ACC112 (cell line): Measurements from ENCODE around the gene CIDEC.
A peak's percentile ranks its signal among the peaks of the same experiment; 100 is the strongest.

Experiments used
- H2AFZ ChIP-seq: fragments of 200-600 bp; sonication (generic); one replicate; pipeline ENCODE4 v1.6.0; 2017; ENCODE audit warnings: antibody characterized with exemption, low read length; ENCODE audit not compliant: unreplicated experiment
- H3K27ac ChIP-seq: fragments of 200-600 bp; sonication (generic); 2 replicates; pipeline ENCODE4 v1.5.1; 2014; ENCODE audit warnings: low read depth, mild to moderate bottlenecking, antibody characterized with exemption, low read length, moderate library complexity
- H3K27me3 ChIP-seq: fragments of 200-600 bp; sonication (generic); 2 replicates; pipeline ENCODE4 v1.6.1; 2014; ENCODE audit warnings: mild to moderate bottlenecking, antibody characterized with exemption, low read length, moderate library complexity, mixed read lengths; ENCODE audit not compliant: insufficient read depth
- H3K36me3 ChIP-seq: fragments of 200-600 bp; sonication (generic); 2 replicates; pipeline ENCODE4 v1.6.1; 2016; ENCODE audit warnings: mild to moderate bottlenecking, antibody characterized with exemption, low read length, moderate library complexity, mixed read lengths; ENCODE audit not compliant: insufficient read depth
- H3K4me1 ChIP-seq: fragments of 200-600 bp; sonication (generic); one replicate; pipeline ENCODE4 v1.6.1; 2016; ENCODE audit warnings: low read length, mixed read lengths; ENCODE audit not compliant: insufficient read depth, unreplicated experiment, control insufficient read depth
- H3K4me3 ChIP-seq: fragments of 200-600 bp; sonication (generic); 2 replicates; pipeline ENCODE4 v1.5.1; 2014; ENCODE audit warnings: mild to moderate bottlenecking, low read depth, low read length
- H3K79me2 ChIP-seq: fragments of 200-600 bp; sonication (generic); one replicate; pipeline ENCODE4 v1.6.0; 2016; ENCODE audit warnings: low read length; ENCODE audit not compliant: control insufficient read depth, unreplicated experiment, insufficient read depth

The CIDEC gene

GRCh38 chr3:9843715-9844438 lies 36.2 kb downstream of the CIDEC start, which contains the start of gene RPUSD3:
Gene RPUSD3, minus strand, starts transcription at chr3:9844008. Its CDS starts 18 bp downstream, at chr3:9843990.
- H3K79me2 ChIP-seq, result peaks cover 10% of the 10 kb centered on the region
- peak within 1 kb of the TSS; percentile 86 for H2AFZ ChIP-seq
- H3K27me3 ChIP-seq, result no peaks in the 10 kb centered on the region
- peak within 1 kb of the TSS; percentile 20; the same call in 1 of the 2 replicates for H3K27ac ChIP-seq
- H3K4me1 ChIP-seq, result peaks cover 10% of the 10 kb centered on the region
- H3K4me3 ChIP-seq, result peak within 1 kb of the TSS; percentile 86
- H3K36me3 ChIP-seq, result no peaks in the 10 kb centered on the region

GRCh38 chr3:9841015-9841414 lies 39.0 kb downstream of the CIDEC start:
- Histone ChIP-seq H3K4me3 (no peak overlapping the region), H3K27ac (no peak overlapping the region), H2AFZ (no peak overlapping the region), H3K4me1 (peaks cover 10% of the 10 kb centered on the region), H3K36me3 (no peaks in the 10 kb centered on the region), H3K27me3 (no peaks in the 10 kb centered on the region), H3K79me2 (peaks cover 10% of the 10 kb centered on the region)

- Histone ChIP-seq H3K36me3 (no peaks in the 10 kb centered on the region), H2AFZ (no peak overlapping the region), H3K27me3 (no peaks in the 10 kb centered on the region), H3K27ac (no peak overlapping the region), H3K4me1 (peaks cover 6% of the 10 kb centered on the region), H3K79me2 (peaks cover 10% of the 10 kb centered on the region), H3K4me3 (no peak overlapping the region)
Measured at GRCh38 chr3:9838856-9839255, 41.2 kb downstream of the CIDEC start.

GRCh38 chr3:9837701-9838582 lies 42.1 kb downstream of the CIDEC start:
- Histone ChIP-seq H3K79me2 (peaks cover 6% of the 10 kb centered on the region), H3K4me3 (no peak overlapping the region), H3K27ac (no peak overlapping the region), H2AFZ (no peak overlapping the region), H3K36me3 (no peaks in the 10 kb centered on the region), H3K4me1 (peaks cover 6% of the 10 kb centered on the region), H3K27me3 (no peaks in the 10 kb centered on the region)

- H3K27ac ChIP-seq, result no peak overlapping the region
- no peaks in the 10 kb centered on the region for H3K4me1 ChIP-seq
- no peaks in the 10 kb centered on the region for H3K79me2 ChIP-seq
- H2AFZ ChIP-seq, result no peak overlapping the region
- no peak overlapping the region for H3K4me3 ChIP-seq
- no peaks in the 10 kb centered on the region for H3K27me3 ChIP-seq
- H3K36me3 ChIP-seq, result no peaks in the 10 kb centered on the region
Measured at GRCh38 chr3:9834520-9835380, 45.3 kb downstream of the CIDEC start.

GRCh38 chr3:9833078-9833477 lies 47.0 kb downstream of the CIDEC start:
- Histone ChIP-seq H2AFZ (no peak overlapping the region), H3K27me3 (no peaks in the 10 kb centered on the region), H3K4me1 (no peaks in the 10 kb centered on the region), H3K27ac (no peak overlapping the region), H3K36me3 (peaks cover 6% of the 10 kb centered on the region; the same call in 1 of the 2 replicates), H3K4me3 (no peak overlapping the region), H3K79me2 (no peaks in the 10 kb centered on the region)

- no peaks in the 10 kb centered on the region for H3K79me2 ChIP-seq
- H3K27me3 ChIP-seq, result no peaks in the 10 kb centered on the region
- peaks cover 6% of the 10 kb centered on the region; the same call in 1 of the 2 replicates for H3K36me3 ChIP-seq
- H3K27ac ChIP-seq, result no peak overlapping the region
- H2AFZ ChIP-seq, result no peak overlapping the region
- H3K4me1 ChIP-seq, result no peaks in the 10 kb centered on the region
- no peak overlapping the region for H3K4me3 ChIP-seq
Measured at GRCh38 chr3:9831253-9831652, 48.8 kb downstream of the CIDEC start.

GRCh38 chr3:9828801-9829755 lies 51.0 kb downstream of the CIDEC start:
- Histone ChIP-seq H3K27ac (no peak overlapping the region), H2AFZ (no peak overlapping the region), H3K36me3 (peaks cover 6% of the 10 kb centered on the region; the same call in 1 of the 2 replicates), H3K27me3 (no peaks in the 10 kb centered on the region), H3K4me1 (no peaks in the 10 kb centered on the region), H3K79me2 (no peaks in the 10 kb centered on the region), H3K4me3 (no peak overlapping the region)

- Histone ChIP-seq H3K4me3 (no peak overlapping the region), H3K79me2 (no peaks in the 10 kb centered on the region), H2AFZ (no peak overlapping the region), H3K36me3 (peaks cover 6% of the 10 kb centered on the region; the same call in 1 of the 2 replicates), H3K27me3 (no peaks in the 10 kb centered on the region), H3K4me1 (no peaks in the 10 kb centered on the region), H3K27ac (no peak overlapping the region)
Measured at GRCh38 chr3:9826815-9827573, 53.1 kb downstream of the CIDEC start.
